Measurements from ENCODE around the gene ZDHHC19.
"Not testable (repeated sequence)": the region's sequence is repeated elsewhere in the genome, so short reads cannot be mapped to it uniquely, and the experiment has no call there.

The ZDHHC19 gene

DNA sequence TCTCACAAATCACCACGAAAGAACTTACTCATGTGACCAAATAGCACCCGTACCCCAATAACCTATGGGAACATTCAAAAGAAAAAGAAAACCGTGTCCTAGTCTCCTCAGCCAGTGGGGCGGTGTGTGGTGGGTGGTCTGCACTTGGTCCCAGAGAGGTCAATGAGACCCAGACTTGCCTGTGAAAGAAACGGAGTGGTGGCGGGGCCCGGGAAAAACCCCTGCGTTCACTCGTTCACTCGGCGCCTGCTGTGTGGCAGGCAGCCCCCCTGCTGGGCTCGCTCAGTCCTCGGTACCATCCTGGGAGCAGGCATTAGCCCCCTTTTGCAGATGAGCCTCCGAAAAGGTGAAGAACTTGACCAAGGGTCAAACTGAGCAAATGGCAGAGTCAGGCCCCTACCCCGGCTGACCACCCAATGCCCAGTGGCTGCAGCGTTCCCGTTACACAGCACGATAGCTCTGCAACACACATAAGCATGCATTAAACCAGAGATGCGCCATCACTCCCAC is 36.0 kb downstream of the ZDHHC19 start:
- H3K27ac ChIP-seq: no peak overlapping the region
- DNase-seq (ENCODE audit: low spot score): no peak

DNA sequence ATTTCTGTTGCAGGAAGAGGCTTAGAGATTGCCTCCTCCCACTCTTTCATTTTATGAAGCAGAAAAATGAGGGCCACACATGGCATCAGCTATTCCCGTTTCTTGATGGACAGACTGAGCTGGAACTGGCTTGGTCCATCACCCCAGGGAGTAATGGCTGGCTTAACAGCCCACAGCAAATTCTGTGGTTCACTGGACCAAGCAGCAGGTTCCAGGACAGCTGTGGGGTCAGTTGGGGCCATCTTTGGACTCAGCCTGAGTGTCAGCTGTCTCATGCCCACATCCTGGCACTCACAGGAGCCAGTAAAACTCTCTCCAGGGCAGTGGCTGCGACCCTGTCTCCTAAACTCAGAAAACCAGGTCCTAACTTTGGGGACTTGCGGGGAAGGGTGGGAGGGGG is 36.5 kb downstream of the ZDHHC19 start:
- H3K27ac ChIP-seq: no peak overlapping the region
- TF ChIP-seq, protein P1, sequence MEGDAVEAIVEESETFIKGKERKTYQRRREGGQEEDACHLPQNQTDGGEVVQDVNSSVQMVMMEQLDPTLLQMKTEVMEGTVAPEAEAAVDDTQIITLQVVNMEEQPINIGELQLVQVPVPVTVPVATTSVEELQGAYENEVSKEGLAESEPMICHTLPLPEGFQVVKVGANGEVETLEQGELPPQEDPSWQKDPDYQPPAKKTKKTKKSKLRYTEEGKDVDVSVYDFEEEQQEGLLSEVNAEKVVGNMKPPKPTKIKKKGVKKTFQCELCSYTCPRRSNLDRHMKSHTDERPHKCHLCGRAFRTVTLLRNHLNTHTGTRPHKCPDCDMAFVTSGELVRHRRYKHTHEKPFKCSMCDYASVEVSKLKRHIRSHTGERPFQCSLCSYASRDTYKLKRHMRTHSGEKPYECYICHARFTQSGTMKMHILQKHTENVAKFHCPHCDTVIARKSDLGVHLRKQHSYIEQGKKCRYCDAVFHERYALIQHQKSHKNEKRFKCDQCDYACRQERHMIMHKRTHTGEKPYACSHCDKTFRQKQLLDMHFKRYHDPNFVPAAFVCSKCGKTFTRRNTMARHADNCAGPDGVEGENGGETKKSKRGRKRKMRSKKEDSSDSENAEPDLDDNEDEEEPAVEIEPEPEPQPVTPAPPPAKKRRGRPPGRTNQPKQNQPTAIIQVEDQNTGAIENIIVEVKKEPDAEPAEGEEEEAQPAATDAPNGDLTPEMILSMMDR (IDR thresholded peaks at IDR 0.05): no peak
- no peak overlapping the region for H3K4me3 ChIP-seq
- no peak for DNase-seq (ENCODE audit: low spot score)

More for the DNA sequence above, 36.0 kb downstream of the ZDHHC19 start:
- no peak overlapping the region for H3K4me3 ChIP-seq
- TF ChIP-seq, protein P1 (IDR thresholded peaks at IDR 0.05): no peak

DNA sequence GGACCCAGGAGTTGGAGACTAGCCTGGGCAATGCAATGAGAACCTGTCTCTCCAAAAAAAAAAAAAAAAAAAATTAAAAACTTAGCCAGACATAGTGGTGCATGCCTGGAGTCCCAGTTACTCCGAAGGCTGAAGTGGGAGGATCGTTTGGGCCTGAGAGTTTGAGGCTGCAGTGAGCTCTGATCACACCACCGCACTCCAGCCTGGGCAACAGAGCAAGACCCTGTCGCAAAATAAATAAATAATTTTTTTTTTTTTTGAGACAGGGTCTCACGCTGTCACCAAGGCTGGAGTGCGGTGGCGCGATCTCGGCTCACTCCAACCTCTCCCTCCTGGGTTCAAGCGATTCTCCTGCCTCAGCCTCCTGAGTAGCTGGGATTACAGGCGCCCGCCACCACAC is 40.9 kb downstream of the ZDHHC19 start:
- not testable (repeated sequence) for H3K4me3 ChIP-seq; DNase-seq (ENCODE audit: low spot score); H3K27ac ChIP-seq

DNA sequence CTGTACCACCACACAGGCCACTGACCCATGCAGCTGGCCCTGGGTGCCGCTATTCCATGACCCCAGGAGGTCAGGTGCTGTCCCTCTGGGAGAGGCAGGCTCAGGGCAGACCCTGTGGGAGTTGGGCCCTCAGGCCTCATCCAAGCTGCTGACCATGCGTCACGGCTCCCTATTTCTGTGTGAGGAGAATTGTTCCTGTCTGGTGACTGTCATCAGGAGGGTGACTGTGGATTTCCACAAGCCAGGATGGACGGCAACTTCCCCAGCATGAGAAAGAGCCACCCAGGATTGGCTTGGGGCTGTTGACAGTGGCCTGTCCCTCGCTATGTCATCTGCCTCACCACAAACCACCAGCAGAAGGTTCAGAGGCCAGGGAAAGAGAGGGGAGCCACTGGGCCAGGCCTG is 41.4 kb downstream of the ZDHHC19 start:
- Histone ChIP-seq H3K27ac (no peak overlapping the region), H3K4me3 (no peak overlapping the region)
- DNase-seq (ENCODE audit: low spot score): no peak
- TF ChIP-seq, protein P1 (IDR thresholded peaks at IDR 0.05): no peak

DNA sequence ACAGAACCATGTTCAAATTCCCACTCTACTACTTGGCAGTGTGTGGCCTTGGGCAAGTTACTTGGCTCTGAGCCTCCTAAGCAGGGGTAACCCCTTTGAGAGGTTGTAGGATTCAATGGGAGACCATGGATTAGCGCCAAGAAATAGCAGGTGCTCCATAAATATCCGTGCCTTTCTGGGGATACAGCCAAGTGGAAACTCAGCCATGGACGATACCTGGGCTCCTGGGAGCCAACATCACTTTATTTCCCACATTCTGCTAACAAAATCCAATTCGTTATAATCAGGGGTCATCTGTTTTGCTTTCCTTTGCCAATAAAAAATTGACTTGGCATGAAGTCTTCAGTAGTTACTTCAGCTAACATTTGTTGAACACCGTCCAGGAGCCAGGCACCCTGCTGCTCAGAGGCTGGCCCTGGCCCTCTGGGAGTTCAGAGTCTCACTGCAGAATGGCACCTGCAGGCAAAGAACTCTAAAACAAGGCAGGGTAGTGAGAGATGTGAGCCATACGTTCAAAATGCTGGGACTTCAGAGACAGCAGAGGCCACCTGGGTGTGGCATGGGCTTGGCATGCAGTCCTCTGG is 42.3 kb downstream of the ZDHHC19 start:
- Histone ChIP-seq H3K4me3 (no peak overlapping the region), H3K27ac (no peak overlapping the region)
- no peak for DNase-seq (ENCODE audit: low spot score)
- TF ChIP-seq, protein P1 (IDR thresholded peaks at IDR 0.05): no peak

DNA sequence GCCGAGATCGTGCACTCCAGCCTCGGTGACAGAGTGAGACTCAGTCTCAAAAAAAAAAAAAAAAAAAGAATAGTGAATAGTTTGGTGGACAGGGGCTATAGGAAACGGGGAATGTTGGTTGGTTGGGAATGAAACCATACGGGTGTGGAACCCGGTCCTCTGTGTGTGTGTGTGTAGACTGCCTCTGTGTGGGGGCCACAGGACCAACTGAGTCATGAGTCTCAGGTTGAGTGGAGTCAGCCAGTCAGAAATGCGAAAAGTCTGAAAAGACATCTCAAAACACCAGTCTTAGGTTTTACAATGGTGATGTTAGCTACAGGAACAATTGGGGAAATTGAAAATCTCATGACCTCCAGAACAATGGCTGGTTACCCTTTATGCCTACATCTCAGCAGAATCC is 44.5 kb downstream of the ZDHHC19 start:
- Histone ChIP-seq H3K27ac (no peak overlapping the region), H3K4me3 (no peak overlapping the region)
- TF ChIP-seq, protein P1 (IDR thresholded peaks at IDR 0.05): no peak
- DNase-seq (ENCODE audit: low spot score): no peak

DNA sequence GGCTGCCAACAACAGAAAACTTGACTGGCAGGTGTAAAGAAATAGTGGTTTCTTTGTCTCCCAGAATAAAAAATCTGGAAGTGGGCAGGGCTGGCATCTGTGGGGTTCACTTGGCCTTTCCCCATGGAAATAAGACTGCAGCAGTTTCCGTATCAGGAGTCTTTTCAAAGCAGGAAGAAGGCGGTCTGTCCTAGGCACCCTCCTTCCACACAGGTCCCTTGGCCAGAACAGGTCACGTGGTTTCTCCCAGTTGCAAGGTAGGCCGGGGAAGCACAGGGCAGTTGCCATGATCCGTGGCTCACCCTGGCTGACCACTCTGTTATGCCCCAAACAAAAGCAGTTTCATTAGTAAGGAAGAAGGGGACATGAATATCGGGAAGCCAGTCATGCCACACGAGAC is 45.4 kb downstream of the ZDHHC19 start:
- TF ChIP-seq, protein P1 (IDR thresholded peaks at IDR 0.05): no peak

DNA sequence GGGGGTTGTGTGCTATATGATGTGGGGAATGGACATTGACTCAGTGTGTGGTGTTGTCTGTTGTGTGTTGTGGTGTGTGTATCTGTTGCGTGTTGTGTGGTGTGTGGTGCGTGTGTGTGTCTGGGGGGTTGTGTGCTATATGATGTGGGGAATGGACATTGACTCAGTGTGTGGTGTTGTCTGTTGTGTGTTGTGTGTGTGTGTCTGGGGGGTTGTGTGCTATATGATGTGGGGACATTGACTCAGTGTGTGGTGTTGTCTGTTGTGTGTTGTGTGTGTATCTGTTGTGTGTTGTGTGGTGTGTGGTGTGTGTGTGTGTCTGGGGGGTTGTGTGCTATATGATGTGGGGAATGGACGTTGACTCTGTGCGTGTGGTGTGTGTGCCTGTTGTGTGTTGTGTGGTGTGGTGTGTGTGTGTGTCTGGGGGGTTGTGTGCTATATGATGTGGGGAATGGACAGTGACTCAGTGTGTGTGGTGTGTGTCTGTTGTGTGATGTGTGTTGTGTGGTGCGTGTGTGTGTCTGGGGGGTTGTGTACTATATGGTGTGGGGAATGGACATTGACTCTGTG is 46.1 kb downstream of the ZDHHC19 start:
- H3K27ac ChIP-seq; DNase-seq (ENCODE audit: low spot score); H3K4me3 ChIP-seq: not testable (repeated sequence)

More for the DNA sequence above, 45.4 kb downstream of the ZDHHC19 start:
- no peak overlapping the region for H3K27ac ChIP-seq
- DNase-seq (ENCODE audit: low spot score): no peak
- no peak overlapping the region for H3K4me3 ChIP-seq
